HG02678 (cell line): ENCODE results near the gene SEC24C.
"Not testable (repeated sequence)": the region's sequence is repeated elsewhere in the genome, so short reads cannot be mapped to it uniquely, and the experiment has no call there.

Experiments
- ATAC-seq: cut with Tn5 transposase; IDR thresholded peaks from one replicate; pipeline ENCODE4 v1.9.1; 2021; ENCODE audit warnings: mild to moderate bottlenecking, moderate library complexity; ENCODE audit not compliant: unreplicated experiment

SEC24C gene

DNA sequence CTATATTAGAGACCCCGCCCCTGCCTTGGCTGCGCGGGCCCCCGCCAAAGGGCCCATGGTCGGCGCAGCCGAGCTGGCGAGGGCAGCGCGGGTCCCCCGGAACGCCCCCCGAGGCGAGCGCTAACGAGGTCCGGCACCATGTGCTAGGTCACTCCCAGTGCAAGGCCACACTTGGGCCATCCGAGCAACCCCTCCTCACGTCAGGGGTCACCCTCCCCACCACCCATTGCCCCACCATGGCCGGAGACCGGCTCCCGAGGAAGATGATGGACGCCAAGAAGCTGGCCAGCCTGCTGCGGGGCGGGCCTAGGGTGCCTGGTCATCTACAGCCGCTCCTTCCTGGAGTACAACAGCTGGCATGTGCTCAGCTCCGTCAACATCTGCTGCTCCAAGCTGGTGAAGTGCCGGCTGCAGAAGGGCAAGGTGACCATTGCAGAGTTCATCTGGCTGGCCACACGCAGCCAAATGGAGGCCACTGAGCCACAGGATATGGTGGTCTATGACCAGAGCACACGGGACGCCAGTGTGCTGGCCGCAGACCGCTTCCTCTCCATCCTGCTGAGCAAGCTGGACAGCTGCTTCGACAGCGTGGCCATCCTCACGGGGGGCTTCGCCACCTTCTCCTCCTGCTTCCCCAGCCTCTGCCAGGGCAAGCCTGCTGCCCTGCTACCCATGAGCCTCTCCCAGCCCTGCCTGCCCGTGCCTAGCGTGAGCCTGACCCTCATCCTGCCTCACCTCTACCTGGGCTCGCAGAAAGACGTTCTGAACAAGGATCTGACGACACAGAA is 12.4 kb upstream of the SEC24C start:
- no peak for ATAC-seq

DNA sequence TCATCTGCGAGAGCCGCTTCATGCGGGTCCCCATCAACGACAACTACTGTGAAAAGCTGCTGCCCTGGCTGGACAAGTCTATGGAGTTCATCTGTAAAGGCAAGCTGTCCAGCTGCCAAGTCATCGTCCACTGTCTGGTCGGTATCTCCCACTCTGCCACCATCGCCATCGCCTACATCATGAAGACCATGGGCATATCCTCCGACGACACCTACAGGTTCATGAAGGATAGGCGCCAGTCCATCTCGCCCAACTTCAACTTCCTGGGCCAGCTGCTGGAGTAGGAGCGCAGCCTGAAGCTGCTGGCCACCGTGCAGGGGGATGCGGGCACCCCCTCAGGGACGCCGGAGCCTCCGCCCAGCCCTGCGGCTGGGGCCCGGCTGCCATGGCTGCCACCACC is 11.7 kb upstream of the SEC24C start:
- ATAC-seq: no peak

DNA sequence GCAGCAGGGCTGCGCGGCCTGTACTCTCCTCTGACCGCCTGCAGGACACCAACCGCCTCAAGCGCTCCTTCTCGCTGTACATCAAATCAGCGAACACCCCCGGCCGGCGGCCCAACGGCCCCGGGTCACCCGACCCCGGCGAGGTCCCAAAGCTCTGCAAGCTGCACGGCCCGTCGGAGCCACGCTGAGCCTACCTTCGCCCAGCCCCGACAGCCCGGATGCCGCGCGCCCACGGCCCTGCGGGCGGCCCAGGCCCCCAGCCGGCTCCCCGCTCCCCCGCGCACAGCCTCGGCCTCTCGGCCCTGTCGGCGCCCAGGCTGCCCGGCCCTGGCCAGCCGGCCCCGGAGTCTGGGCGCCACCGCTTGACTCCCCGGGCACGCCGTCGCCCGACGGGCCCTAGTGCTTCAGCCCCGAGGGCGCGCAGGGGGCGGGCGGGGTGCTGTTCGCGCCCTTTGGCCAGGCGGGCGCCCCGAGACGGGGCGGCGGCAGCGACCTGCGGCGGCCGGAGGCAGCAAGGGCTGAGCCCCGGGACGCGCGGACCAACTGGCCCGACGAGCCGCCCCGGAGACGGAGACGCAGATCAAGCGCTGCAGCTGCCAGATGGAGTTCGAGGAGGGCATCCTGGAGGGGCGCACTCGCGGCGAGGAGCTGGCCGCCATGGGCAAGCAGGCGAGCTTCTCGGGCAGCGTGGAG is 11.1 kb upstream of the SEC24C start:
- ATAC-seq: no peak

DNA sequence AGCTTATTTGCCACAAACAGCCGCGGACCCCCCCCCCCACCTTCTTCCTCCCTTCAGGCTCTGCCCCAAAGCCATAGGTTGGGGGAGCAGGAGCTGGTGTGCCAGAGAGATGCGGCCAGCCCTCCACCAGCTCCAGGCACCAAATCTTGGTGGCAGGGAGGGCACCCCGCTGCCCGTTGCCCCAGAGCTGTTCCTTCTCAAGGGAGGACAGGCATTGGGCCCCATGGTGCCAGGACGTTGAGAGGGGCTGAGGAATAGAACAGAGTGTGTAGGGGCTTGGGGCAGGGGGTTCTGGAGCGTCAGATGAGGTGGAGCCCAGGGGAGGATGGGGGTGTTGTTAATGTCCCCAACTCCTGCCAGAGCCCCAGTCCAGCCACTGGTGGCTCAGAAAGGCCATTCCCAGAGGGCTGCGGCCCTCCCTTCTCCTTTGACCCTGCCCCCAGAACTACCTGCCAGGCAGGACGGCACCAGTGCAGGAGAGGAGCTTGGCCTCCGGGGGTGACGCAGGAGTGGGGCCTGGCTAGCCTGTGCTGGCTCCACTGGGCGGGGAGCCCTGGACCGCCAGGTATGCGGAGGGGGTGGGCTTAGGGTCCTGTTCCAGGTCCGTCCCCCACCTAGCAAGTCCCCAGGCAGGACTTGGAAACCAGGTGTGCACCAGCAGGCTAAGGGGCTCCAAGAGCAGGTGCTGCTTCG is 10.0 kb upstream of the SEC24C start:
- no peak for ATAC-seq

DNA sequence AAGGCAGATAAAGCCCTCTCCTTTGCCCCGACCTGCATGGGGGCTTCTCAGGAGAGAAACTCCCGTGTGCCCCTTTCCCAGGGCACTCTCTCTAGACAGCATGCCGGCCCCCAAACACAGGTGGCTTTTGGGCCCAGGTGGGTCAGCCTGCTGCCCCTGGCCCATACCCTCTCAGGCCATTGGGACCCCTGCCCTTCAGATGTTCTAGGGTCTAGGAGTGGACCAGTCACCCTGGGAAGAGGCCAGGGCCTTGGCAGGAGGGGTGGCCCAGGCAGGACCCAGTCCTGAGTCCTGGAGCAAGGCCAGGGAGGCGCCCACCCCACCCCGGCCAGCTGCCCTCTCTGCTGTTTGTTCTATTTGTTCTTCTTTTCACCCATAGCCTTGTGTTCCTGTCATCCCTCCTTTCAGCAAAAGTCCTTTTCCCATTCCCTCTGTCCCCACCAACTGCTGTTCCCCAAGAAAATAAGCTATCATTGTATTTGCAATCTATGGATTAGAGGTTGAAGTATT is 9.3 kb upstream of the SEC24C start:
- no peak for ATAC-seq

DNA sequence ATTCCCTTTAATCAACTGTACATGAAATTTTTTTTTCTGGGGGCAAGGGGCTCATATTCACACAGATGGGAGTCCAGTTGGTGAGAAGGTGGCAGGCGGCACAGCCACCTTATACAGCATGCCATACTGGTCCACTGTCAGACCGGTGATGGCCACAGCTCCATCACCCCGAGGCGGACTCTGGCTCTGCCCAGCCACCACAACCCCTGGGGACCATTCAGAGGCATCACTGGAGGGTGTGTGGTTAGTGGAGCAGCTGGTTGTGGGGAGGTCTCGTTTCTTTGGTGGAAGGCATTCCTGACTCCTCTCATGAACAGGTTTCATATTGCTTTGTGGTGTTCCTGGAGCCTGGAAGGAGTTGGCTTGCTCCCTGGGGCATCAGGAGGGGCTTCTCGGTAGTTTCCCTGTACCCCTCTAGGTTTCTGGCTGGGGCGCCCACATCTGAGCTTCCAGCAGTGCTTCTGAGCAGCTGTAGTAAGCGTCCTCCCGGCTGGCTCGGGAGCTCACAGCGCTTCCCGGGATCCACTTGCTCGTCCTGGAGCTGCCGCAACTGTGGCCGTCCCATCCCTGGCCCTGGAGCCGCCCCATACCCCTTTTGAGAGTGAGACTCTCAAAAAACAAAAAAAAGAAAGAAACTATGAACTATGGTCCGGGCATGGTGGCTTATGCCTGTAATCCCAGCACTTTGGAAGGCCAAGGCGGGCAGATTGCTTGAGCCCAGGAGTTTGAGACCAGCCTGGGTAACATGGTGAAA is 3.5 kb upstream of the SEC24C start:
- not testable (repeated sequence) for ATAC-seq

DNA sequence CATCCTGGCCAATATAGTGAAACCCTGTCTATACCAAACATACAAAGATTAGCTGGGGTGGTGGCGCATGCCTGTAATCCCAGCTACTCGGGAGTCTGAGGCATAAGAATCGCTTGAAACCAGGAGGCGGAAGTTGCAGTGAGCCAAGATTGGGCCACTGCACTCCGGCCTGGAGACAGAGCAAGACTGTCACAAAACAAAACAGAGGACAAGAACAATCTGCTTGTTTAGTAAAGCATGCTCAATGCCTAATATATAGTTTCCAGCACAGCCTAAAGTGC is 1.8 kb upstream of the SEC24C start:
- no peak for ATAC-seq

DNA sequence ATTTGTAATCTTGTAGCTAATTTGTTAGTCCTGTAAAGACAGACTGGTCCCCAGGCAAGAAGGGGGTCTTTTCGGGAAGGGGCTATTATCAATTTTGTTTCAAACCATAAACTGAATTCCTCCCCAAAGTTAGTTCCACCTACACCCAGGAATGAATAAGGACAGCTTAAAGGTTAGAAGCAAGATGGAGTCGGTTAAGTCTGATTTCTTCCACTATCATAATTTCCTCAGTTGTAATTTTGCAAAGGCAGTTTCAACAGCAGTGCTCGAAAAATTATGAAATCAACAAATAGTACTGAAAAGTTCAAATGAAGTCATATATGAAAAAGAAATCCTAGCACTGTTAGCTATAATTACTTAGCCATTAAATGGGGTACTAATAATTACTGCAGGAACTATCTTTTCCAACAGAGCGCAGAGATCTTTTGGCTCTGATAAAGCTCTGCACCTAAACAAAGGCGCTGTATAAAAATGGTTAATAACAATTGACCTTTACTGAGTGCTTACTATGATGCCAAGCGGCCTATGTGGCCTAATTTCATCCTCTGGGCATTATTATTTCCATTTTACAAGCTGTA is 756 bp upstream of the SEC24C start:
- no peak for ATAC-seq

DNA sequence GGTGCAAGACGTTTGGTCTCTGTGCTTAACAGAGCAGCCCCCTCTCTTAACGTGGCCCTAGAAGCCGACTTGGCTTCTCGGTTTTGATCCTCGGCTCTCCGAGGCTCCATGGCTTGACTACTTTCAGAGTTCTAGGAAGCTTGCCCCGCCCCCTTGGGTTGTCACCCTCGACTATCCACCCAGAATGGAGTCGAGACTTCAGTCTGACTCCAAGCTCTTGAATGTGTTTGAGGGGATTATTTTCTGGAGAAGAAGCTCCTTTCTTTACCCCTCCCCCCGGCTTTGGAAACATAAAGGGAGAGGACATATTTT is 448 bp downstream of the SEC24C start:
- peak; percentile 34 for ATAC-seq

DNA sequence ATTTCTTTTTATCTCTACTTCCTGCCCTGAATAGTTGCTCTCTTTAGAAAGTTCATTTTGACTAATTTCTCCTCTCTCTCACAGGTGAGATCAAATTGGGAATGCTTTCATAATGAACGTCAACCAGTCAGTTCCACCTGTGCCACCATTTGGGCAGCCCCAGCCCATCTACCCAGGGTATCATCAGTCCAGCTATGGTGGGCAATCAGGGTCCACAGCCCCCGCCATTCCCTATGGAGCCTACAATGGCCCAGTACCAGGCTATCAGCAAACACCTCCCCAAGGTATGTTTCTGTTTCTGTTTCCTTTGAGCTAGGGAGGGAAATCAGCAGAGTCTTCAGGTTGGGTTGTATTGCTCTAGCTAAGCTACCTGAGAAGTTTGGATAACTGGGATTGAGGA is 2.5 kb downstream of the SEC24C start:
- no peak for ATAC-seq

DNA sequence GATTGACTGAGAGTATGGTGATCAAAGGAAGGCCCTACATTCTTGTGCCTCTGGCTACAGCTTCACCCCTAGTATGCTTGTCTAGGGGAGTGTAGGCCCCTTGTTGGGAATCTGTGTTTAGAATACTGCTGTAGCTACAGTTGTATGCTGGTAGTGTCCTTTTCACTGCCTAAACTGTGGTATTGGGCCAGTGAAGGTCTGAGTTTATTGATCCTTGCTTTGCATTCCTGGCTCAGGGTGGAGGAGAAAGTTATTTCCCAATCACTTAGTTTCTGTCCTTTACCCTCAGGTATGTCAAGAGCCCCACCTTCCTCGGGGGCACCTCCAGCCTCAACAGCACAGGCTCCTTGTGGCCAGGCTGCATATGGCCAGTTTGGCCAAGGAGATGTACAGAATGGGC is 6.6 kb downstream of the SEC24C start:
- ATAC-seq: no peak

DNA sequence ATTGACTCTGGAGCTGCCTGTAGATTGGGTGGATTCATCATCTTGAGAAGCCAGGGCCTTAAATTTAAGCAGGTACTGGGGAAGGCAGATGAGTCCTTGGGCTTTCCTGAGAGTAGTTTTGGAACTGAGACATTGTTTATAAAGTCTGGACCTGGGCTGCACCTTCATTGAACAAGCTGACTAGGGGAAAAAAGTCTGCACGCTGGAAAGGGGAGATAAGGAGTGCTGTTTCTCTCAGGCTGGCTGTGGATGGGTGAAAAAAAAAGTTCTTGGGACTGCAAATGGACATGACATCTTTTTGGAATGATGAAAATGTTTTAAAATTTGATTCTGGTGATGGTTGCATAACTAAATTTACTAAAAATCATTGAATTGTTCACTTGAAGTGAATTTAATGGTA is 12.0 kb downstream of the SEC24C start:
- ATAC-seq: no peak

DNA sequence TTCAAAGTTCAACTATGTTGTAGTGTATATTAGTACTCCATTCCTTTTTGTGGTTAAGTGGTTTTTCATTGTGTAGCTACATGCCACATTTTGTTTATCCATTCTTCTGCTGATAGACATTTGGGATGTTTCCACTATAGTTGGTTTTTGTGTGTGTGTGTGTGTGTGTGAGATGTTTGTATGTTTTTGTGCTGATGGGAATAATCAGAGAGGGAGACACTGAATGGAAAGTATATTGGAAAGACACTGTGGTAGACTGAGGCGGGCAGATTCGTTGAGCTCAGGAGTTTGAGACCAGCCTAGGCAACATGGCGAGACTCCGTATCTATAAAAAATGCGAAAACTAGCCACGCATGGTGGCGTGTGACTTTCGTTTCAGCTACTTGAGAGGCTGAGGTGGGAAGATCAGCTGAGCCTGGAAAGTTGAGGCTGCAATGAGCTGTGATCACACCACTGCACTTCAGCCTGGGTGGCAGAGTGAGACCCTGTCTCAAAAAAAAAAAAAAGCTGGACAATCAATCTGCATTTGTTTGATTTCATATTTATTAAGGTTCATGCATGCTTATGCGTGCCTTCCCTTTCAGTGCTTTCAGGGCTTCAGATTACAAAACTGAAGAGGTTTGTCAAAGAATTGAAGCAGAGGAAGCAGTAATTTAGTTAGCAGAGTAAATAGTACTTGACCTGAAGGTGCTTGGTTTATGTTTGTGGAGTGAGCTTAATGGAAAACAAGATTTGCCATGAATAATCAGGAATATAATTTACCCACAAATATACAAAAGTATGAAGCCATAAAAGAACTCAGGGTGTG is 14.7 kb downstream of the SEC24C start:
- no peak for ATAC-seq

DNA sequence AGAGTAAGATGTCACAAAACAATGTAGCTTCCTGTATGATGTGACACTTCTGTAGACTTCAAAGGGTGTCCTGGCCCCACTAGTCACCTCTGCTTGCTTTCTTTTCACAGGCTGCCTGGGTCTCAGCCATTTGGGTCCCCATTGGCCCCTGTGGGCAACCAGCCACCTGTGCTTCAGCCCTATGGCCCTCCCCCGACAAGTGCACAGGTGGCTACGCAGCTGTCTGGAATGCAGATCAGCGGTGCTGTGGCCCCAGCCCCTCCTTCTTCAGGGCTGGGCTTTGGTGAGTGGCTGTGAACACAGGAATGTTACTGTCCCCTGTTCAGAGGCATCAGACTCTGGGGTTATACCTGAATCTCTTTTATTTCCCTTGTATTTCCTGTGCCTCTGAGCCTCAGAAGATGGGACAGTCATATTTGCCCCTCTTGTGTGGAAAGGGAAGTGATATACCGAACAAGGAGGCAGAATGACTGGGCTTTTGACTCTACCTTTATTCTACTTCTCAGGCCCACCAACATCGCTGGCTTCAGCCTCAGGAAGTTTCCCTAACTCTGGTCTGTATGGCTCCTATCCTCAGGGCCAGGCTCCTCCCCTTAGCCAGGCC is 15.4 kb downstream of the SEC24C start:
- no peak for ATAC-seq

DNA sequence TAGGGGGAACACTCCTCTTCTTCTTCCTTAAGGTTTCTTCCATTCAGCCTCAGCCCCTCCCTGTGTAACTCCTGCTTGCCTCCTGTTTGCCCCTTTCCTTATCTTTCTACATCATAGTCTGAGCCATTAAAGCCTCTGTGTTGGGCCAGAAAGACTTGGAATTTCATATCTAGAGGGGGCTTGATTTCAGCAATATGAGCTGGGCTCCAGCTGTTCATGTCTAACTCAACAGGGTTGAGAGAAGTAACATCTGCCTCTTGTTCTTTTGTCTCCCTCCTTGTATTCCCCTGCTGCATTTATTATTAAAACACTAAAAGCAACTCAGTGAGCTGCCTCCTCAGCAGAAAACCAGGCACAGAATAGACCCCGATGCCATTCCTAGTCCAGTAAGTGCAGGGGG is 17.6 kb downstream of the SEC24C start:
- no peak for ATAC-seq

DNA sequence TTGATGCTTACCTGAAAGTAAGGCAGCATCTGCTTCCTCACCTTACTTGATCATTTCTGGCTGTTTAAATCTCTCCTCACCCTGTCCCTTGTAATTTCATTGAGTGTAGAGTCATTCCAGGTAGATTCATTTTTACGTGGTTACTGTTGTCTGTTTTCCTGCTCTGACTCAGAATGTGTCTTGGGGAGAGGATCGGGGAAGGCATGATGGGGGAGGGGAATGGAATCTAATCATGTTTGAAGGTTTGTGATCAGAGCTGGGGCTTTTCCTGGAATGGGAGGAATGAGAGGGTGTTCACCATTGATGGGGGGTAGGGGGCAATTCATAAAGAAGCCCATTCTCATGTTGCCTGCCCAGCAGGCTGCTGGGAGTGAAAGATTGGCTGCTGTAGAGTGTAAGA is 18.7 kb downstream of the SEC24C start:
- ATAC-seq: no peak

DNA sequence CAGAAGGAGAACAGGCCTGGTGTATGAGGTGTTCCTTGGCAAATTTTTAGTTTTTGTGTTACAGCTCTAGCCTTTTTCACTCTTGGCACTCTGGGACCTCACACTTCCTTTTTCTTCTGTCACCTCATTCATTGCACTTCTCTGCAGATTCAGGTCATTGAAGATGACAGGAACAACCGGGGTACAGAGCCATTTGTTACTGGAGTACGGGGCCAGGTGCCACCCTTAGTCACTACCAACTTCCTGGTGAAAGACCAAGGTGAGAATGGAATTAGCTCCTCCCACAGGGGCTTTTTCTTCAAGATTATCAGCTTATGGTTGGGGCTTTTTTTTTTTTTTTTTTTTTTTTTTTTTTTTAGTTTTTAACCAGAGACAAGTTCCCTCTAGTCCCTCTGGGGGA is 19.2 kb downstream of the SEC24C start:
- no peak for ATAC-seq

DNA sequence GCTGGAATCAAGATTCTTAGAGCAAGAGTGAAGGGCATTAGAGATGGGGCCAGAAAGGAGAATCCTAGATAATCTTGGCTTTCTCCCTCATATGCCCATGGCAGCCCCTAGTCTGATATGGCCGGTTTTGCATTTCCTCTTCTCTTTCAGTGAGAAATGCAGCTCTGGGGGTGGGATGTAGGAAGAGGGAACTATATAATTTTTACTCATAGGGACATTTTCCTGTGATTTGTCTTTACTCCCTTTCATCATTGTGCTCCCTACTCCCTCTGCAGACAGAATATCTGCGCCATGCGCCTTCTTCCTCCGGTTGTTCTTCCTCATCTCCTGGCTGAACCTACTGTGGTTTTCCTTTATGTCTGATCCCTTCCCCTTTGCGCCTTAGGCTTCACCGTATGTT is 20.9 kb downstream of the SEC24C start:
- ATAC-seq: no peak

DNA sequence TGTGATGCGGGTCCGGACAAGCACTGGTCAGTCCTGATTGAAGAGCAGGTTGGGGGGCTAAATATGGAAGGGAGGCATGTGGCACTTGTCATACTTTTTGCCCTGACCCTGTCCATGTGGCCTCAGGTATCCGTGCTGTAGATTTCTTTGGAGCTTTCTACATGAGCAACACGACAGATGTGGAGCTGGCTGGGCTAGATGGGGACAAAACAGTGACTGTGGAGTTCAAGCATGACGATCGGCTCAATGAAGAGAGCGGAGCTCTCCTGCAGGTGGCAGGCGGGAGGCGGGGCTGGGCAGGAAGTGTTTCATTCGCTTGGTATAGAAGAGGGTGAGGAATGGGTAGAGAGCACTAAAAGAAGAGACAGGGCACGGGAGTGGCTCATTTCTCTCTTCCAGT is 24.7 kb downstream of the SEC24C start:
- ATAC-seq: no peak

DNA sequence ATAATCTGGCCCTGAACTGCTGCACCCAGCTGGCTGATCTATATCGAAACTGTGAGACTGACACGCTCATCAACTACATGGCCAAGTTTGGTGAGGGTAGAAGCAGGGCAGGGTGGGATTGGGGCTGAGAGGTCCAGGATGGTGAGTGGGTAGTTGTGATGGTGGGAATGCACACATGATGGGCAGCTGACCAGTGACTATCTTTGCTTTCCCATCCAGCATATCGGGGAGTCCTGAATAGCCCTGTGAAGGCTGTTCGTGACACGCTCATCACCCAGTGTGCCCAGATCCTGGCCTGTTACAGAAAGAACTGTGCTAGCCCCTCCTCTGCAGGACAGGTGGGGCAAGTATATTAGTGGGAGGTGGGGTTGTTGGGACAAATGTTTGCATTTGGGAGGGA is 25.2 kb downstream of the SEC24C start:
- no peak for ATAC-seq
